ENCODE results near the gene LACTB.

The LACTB gene

GRCh38 chr15:63187589-63188226, 66.0 kb downstream of the LACTB start:
- TF ChIP-seq CTCF (IDR thresholded peaks at IDR 0.05; ENCODE audit: control insufficient read depth, extremely low read depth, insufficient read depth) = no peak
- H3K4me3 ChIP-seq (ENCODE audit: low read depth, low read length) = no peak overlapping the region
- no peak for DNase-seq (ENCODE audit: low read depth)

- no peak for DNase-seq (ENCODE audit: low read depth)
Measured at GRCh38 chr15:63188247-63188925, 66.7 kb downstream of the LACTB start.

GRCh38 chr15:63188926-63189871, 67.5 kb downstream of the LACTB start, which contains the start of gene RAB8B:
TSS of gene RAB8B (plus strand) at chr15:63189606. CDS start at chr15:63189625, 19 bp downstream.
- TF ChIP-seq CTCF (IDR thresholded peaks at IDR 0.05; ENCODE audit: control insufficient read depth, extremely low read depth, insufficient read depth) = 0 out of 2 replicates have a peak, but pooled peaks have one; percentile 2
- H3K4me3 ChIP-seq (ENCODE audit: low read depth, low read length) = peak within 1 kb of the TSS; percentile 72

More at GRCh38 chr15:63188247-63188925, 66.7 kb downstream of the LACTB start:
- peak overlapping the region; percentile 72 for H3K4me3 ChIP-seq (ENCODE audit: low read depth, low read length)
- no peak for TF ChIP-seq CTCF (IDR thresholded peaks at IDR 0.05; ENCODE audit: control insufficient read depth, extremely low read depth, insufficient read depth)

GRCh38 chr15:63189941-63190768, 68.5 kb downstream of the LACTB start:
- peak overlapping the region; percentile 72 for H3K4me3 ChIP-seq (ENCODE audit: low read depth, low read length)
- DNase-seq (ENCODE audit: low read depth) = no peak

More at GRCh38 chr15:63188926-63189871, 67.5 kb downstream of the LACTB start, which contains the start of gene RAB8B:
- peak; percentile 81 for DNase-seq (ENCODE audit: low read depth)

GRCh38 chr15:63190769-63191649, 69.3 kb downstream of the LACTB start:
- no peak for DNase-seq (ENCODE audit: low read depth)
- H3K4me3 ChIP-seq (ENCODE audit: low read depth, low read length) = no peak overlapping the region; the same call in 1 of the 2 replicates
- TF ChIP-seq CTCF (IDR thresholded peaks at IDR 0.05; ENCODE audit: control insufficient read depth, extremely low read depth, insufficient read depth) = no peak

More at GRCh38 chr15:63189941-63190768, 68.5 kb downstream of the LACTB start:
- TF ChIP-seq CTCF (IDR thresholded peaks at IDR 0.05; ENCODE audit: control insufficient read depth, extremely low read depth, insufficient read depth) = no peak
